HL-60 (cell line): ENCODE results near the gene SAMHD1.

Experiments used
- DNase-seq, 2 experiments: peaks; one replicate each; pipeline ENCODE4 v3.0.0-alpha.2; 2010 to 2020; ENCODE audit warnings: low read depth in 1 of 2, low spot score in 1 of 2
- H3K27ac ChIP-seq: fragments of 250-450 bp; sonication (Bioruptor Pico); replicated peaks from 2 replicates; pipeline ENCODE4 v1.5.1; 2020; ENCODE audit warnings: mild to moderate bottlenecking, moderate library complexity
- H3K27me3 ChIP-seq: fragments of 250-450 bp; sonication (Bioruptor Pico); 2 replicates; pipeline ENCODE4 v1.5.1; 2021; ENCODE audit warnings: mild to moderate bottlenecking, moderate library complexity; ENCODE audit not compliant: insufficient read depth, poor library complexity, severe bottlenecking
- H3K4me3 ChIP-seq: replicated peaks from 2 replicates; pipeline ENCODE4 v1.5.1; 2011; ENCODE audit warnings: mild to moderate bottlenecking, control low read depth, low read length; ENCODE audit not compliant: insufficient read depth
- GABPA ChIP-seq: IDR thresholded peaks from 2 replicates; pipeline ENCODE4 v1.6.1; 2012; ENCODE audit warnings: low read depth
- POLR2AphosphoS5 ChIP-seq: IDR thresholded peaks from 2 replicates; pipeline ENCODE4 v1.6.1; 2012; ENCODE audit warnings: low read depth
- SPI1 ChIP-seq: IDR thresholded peaks from 2 replicates; pipeline ENCODE4 v1.6.1; 2012; ENCODE audit warnings: low read depth, mild to moderate bottlenecking, borderline replicate concordance
- TF ChIP-seq, protein P1 (sequence below): IDR thresholded peaks from 2 replicates; pipeline ENCODE4 v1.6.1; 2012; ENCODE audit warnings: low read depth; ENCODE audit not compliant: insufficient replicate concordance
- TF ChIP-seq, protein P2 (sequence below): IDR thresholded peaks from one replicate; pipeline ENCODE4 v1.5.1; 2011; ENCODE audit warnings: low read length, control low read depth, inconsistent platforms; ENCODE audit not compliant: insufficient read depth

The SAMHD1 gene

DNA sequence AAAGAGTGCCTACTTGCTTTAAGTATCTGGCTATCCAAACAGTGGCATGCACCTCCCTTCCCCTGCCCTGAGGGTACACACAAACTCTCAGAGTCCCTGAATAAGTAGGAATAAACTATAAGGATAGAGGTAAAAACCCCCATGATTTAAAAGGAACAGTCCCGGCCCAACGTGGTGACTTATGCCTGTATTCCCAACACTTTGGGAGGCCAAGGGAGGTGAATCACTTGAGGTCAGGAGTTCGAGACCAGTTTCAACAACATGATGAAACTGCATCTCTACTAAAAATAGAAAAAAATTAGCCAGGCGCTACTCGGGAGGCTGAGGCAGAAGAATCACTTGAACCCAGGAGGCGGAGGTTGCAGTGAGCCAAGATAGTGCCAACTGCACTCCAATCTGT, 22.2 kb downstream of the SAMHD1 start:
- H3K4me3 ChIP-seq = no peak overlapping the region
- H3K27ac ChIP-seq = no peak overlapping the region
- no peak for DNase-seq
- TF ChIP-seq, protein P1, sequence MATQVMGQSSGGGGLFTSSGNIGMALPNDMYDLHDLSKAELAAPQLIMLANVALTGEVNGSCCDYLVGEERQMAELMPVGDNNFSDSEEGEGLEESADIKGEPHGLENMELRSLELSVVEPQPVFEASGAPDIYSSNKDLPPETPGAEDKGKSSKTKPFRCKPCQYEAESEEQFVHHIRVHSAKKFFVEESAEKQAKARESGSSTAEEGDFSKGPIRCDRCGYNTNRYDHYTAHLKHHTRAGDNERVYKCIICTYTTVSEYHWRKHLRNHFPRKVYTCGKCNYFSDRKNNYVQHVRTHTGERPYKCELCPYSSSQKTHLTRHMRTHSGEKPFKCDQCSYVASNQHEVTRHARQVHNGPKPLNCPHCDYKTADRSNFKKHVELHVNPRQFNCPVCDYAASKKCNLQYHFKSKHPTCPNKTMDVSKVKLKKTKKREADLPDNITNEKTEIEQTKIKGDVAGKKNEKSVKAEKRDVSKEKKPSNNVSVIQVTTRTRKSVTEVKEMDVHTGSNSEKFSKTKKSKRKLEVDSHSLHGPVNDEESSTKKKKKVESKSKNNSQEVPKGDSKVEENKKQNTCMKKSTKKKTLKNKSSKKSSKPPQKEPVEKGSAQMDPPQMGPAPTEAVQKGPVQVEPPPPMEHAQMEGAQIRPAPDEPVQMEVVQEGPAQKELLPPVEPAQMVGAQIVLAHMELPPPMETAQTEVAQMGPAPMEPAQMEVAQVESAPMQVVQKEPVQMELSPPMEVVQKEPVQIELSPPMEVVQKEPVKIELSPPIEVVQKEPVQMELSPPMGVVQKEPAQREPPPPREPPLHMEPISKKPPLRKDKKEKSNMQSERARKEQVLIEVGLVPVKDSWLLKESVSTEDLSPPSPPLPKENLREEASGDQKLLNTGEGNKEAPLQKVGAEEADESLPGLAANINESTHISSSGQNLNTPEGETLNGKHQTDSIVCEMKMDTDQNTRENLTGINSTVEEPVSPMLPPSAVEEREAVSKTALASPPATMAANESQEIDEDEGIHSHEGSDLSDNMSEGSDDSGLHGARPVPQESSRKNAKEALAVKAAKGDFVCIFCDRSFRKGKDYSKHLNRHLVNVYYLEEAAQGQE = no peak
- TF ChIP-seq POLR2AphosphoS5 = no peak
- TF ChIP-seq, protein P2, sequence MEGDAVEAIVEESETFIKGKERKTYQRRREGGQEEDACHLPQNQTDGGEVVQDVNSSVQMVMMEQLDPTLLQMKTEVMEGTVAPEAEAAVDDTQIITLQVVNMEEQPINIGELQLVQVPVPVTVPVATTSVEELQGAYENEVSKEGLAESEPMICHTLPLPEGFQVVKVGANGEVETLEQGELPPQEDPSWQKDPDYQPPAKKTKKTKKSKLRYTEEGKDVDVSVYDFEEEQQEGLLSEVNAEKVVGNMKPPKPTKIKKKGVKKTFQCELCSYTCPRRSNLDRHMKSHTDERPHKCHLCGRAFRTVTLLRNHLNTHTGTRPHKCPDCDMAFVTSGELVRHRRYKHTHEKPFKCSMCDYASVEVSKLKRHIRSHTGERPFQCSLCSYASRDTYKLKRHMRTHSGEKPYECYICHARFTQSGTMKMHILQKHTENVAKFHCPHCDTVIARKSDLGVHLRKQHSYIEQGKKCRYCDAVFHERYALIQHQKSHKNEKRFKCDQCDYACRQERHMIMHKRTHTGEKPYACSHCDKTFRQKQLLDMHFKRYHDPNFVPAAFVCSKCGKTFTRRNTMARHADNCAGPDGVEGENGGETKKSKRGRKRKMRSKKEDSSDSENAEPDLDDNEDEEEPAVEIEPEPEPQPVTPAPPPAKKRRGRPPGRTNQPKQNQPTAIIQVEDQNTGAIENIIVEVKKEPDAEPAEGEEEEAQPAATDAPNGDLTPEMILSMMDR = no peak
- no peak for TF ChIP-seq GABPA
- no peak for TF ChIP-seq SPI1
- H3K27me3 ChIP-seq = no peaks in the 10 kb centered on the region

DNA sequence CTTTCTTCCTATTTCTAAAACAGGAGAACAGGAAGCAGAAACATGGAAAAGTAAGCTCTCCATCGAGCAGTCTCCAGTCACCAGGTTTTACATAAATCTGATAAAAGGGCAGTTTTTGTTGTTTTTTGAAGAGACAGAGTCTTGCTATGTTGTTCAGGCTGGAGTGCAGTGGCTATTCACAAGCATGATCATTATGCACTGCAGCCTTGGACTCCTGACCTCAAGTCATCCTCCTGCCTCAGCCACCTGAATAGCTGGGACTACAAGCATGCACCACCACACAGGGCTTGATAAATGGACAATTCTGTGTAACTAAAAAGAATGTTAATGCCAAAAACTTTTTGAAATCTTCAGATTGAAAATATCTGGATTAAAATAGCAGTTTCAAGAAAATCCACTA, 23.8 kb downstream of the SAMHD1 start:
- TF ChIP-seq, protein P2 = no peak
- no peak for TF ChIP-seq SPI1
- no peak for TF ChIP-seq GABPA
- TF ChIP-seq, protein P1 = no peak
- TF ChIP-seq POLR2AphosphoS5 = no peak
- no peak overlapping the region for H3K27ac ChIP-seq
- DNase-seq = no peak

DNA sequence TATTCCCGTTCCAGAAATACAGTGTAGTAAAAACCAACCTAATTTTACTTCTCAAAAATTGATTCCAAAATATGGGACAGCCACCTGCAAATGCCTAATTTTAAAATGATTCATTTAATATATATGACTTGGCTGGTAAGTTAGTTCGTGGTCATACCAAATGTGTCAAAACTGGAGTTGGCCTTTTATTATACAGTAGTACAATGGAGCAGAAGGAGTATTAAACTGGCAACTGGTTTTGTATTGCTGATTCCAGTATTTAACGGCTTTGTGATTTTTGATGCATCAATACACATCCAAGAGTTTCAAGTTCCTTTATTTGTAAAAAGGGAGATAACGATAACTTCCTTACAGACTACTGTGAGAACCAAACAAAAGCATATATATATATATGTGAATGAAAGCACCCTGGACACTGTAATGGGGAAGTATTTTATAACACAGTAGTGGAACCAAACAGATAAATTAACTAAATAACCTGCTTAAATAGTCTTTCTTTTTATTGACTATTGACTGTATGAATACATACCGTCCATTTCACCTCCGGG, 24.8 kb downstream of the SAMHD1 start:
- DNase-seq = no peak
- TF ChIP-seq, protein P1 = no peak
- TF ChIP-seq, protein P2 = no peak
- TF ChIP-seq GABPA (no peak), SPI1 (no peak), POLR2AphosphoS5 (no peak)
- Histone ChIP-seq H3K27ac (no peak overlapping the region), H3K4me3 (no peak overlapping the region), H3K27me3 (no peaks in the 10 kb centered on the region)

More for the DNA sequence above, 23.8 kb downstream of the SAMHD1 start:
- no peak overlapping the region for H3K4me3 ChIP-seq
- no peaks in the 10 kb centered on the region for H3K27me3 ChIP-seq
